Measurements from ENCODE around the gene C1orf226.
"Not testable (repeated sequence)": the region's sequence is repeated elsewhere in the genome, so short reads cannot be mapped to it uniquely, and the experiment has no call there.

Gene C1orf226

GRCh38 chr1:162381383-162381782 is at the start of gene C1orf226:
TSS of gene C1orf226 (plus strand) at chr1:162381728. CDS start at chr1:162381902, 174 bp downstream.
- DNase-seq (ENCODE audit: low spot score), result no peak

DNA sequence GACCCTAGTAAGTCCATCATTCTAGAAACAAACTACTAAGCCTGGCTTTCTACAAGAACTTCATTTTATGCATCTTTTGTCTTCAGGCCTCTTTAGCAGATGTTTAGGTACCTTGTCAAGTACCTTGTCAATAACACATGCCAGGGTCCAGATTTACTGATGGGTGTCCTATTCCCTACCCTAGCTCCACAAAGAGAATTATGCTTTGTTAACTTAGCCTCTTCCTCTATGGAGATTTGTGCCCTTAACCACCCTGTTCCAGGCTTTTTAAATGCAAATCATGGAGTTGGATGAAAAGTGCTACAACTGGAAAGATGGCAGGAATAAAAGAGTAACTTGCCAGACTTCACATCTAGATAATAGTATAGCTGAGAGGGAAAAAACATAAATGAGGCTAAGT is 47.5 kb upstream of the C1orf226 start:
- DNase-seq (ENCODE audit: low spot score), result no peak

DNA sequence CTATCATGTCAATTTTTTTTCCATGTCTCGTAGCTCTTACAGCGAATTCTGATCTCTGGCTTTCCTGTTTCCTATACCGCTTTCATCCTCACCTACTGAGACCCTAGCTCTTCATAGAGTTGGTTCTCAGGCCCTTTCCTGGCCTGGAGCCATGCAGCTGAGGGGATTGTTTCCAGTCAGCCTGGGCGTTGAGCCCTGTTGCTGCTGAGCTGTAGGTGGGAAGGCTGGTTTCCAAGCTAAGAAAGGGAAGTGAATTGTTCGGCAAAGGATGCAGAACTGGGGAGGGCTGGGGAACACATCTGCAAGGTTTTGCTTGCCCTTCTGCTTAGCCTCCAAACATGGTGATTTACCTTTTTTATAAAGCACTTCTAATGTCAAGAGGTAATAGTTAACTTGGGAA is 46.4 kb upstream of the C1orf226 start:
- no peak for DNase-seq (ENCODE audit: low spot score)

- no peak for DNase-seq (ENCODE audit: low spot score)
These were observed 44.8 kb upstream of the C1orf226 start for GRCh38 chr1:162336621-162337285.

DNA sequence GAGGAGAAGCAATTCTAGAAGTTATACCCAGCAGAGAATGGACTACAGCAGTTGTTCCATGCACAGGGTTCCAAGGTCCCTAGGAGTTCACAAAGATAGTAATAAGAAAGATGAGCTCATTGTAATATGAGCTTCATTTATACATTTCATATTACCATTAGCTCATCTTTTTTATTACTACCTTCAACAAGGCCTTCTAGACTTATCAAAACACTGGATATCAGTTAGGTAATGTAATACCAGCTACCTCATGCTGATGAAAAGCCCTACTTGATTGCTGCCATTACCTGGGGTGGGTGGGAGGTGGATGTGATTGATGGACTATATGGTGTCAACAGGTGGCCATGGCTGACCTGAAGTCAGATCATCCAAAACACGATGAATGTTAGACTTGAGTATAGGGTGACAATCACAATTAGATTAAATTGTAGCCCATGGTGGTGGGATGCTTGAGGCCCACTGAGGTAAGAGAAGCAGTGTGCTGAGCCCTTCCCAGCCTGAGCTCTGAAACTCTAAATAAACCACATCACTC is 39.0 kb upstream of the C1orf226 start:
- DNase-seq (ENCODE audit: low spot score), result no peak

- DNase-seq (ENCODE audit: low spot score), result no peak
These were observed 38.1 kb upstream of the C1orf226 start for GRCh38 chr1:162343470-162343869.

- DNase-seq (ENCODE audit: low spot score), result no peak
These were observed 34.2 kb upstream of the C1orf226 start for GRCh38 chr1:162347281-162347680.

- no peak for DNase-seq (ENCODE audit: low spot score)
These were observed 31.7 kb upstream of the C1orf226 start for GRCh38 chr1:162349635-162350330.

- no peak for DNase-seq (ENCODE audit: low spot score)
These were observed 30.2 kb upstream of the C1orf226 start for GRCh38 chr1:162351246-162351842.

- DNase-seq (ENCODE audit: low spot score), result not testable (repeated sequence)
These were observed 29.7 kb upstream of the C1orf226 start for GRCh38 chr1:162351874-162352273.

DNA sequence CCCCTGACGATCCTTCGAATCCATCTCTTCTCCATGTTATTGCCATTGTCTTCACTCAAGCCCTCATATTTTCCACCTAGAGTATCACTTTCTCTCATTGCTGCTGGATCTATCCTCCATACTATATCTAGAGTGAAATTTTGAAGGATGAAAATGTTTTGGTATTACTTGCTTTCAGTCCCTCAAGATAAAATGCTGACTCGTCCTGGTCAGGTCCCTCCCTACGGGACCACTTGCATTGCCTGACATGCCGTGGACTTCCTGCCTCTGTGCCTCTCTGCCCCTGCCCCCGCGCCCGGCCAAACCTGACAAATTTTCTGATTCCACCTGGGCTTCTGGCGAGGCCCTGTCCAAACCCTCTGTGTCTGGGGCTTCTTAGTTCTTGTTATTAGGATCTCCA is 28.4 kb upstream of the C1orf226 start:
- no peak for DNase-seq (ENCODE audit: low spot score)

DNA sequence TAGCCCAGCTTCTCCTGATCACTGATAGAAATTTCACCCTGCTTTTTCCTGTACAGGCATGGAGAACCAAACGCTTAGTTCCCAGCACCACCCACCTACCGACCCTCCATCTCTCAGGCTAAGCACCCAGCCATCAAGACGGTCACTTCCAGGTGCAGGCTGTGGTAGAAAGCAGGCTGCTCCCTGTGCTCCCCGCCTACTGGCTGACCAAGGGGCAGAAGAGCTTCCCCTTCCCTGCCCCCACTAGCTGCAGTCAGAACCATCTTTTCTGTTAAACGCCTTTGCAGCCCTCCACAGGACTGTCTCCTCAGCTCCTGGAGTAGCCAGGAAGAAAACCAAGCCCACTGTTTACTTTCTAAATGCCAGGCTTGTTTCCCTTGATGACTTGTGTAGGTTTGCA is 27.8 kb upstream of the C1orf226 start:
- no peak for DNase-seq (ENCODE audit: low spot score)

DNA sequence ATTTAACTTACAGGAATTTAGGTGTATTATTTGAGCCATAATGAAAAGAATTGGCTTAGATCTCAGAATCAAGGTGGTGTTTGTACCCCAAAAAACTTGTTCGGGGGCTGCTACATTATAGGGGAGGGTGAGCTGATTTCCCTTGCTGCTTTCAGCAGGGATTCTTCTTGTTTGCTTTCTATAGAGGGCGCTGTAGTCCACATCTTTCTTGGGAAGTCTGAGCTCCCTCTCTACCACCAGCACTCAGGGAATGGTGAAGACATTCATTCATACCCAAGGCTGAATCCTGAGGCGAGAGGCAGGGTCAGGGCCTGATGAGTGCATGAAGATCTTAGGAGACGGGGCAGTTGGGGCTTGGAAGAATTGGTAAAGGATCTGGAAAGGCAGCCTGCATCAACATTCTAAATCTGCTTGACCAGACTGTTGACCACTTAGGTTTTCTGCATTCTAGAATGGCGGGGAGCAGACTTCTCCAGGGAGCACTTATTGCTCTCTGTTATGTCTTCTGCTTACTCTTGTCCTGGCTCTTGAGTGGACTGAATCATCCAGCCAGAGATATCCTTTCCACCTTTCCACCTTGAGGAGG is 23.8 kb upstream of the C1orf226 start:
- DNase-seq (ENCODE audit: low spot score), result no peak

DNA sequence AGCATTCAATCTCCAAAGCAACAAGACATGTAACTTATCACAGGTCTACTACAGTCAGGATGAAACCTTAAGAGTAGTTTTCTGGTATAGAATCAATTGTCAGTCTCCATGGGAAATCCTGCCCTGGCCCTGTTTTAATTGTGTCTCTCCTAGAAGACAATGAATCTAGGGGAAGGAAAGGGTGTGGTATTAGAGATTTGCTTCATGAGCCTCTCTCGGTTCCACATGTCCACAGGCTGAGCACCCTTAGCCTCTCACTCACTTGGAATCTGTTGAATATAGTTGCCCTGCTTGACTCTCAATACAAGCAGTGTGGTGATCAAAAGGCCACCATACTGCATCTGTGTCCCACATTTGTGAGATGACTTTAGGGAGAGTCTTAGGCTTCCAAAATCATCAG is 22.6 kb upstream of the C1orf226 start:
- DNase-seq (ENCODE audit: low spot score), result no peak

- no peak for DNase-seq (ENCODE audit: low spot score)
These were observed 21.8 kb upstream of the C1orf226 start for GRCh38 chr1:162359523-162360236.

- no peak for DNase-seq (ENCODE audit: low spot score)
These were observed 21.2 kb upstream of the C1orf226 start for GRCh38 chr1:162360237-162360873.

GRCh38 chr1:162360874-162361260 is 20.7 kb upstream of the C1orf226 start:
- no peak for DNase-seq (ENCODE audit: low spot score)

- DNase-seq (ENCODE audit: low spot score), result no peak
These were observed 20.2 kb upstream of the C1orf226 start for GRCh38 chr1:162361349-162361748.

- DNase-seq (ENCODE audit: low spot score), result no peak
These were observed 17.7 kb upstream of the C1orf226 start for GRCh38 chr1:162363823-162364222.

DNA sequence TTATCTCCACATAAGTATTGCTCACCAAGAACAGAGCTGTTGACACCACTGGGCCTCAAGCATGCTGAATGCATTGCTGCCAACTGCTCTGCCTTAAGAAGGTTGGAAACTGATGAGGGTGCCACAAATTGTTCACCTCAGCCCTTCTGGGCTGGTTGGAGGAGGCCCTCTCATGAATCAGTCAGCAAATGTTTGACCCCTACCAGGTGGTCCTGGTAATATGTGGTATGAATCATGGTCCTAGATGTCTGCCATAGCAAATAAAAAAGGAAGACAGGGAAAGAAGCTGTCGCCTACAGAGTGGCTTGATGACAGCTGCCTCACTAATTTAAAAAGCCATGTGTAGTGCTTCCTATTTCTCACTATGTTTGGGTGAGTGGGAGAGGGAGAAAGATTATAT is 17.0 kb upstream of the C1orf226 start:
- DNase-seq (ENCODE audit: low spot score), result no peak

- DNase-seq (ENCODE audit: low spot score), result no peak
These were observed 16.1 kb upstream of the C1orf226 start for GRCh38 chr1:162365284-162366020.
